ENCODE data around the gene CACNG3.
A peak's percentile ranks its signal among the peaks of the same experiment; 100 is the strongest.
"Not testable (repeated sequence)": the region's sequence is repeated elsewhere in the genome, so short reads cannot be mapped to it uniquely, and the experiment has no call there.

CACNG3 gene

GRCh38 chr16:24294131-24294530 is 38.0 kb downstream of the CACNG3 start:
- H3K9me3 ChIP-seq (ENCODE audit: insufficient read depth, low read length): no peaks in the 10 kb centered on the region
- H2AFZ ChIP-seq (ENCODE audit: low read depth, low read length): no peak overlapping the region
- TF ChIP-seq EZH2phosphoT487 (IDR thresholded peaks at IDR 0.05; ENCODE audit: low read depth) (no peak), CTCF (IDR thresholded peaks at IDR 0.05; ENCODE audit: low read depth, low read length) (no peak)
- no peaks in the 10 kb centered on the region for H4K20me1 ChIP-seq (ENCODE audit: insufficient read depth, low read length)
- peaks cover 26% of the 10 kb centered on the region for H3K27me3 ChIP-seq (ENCODE audit: low read depth, low read length)
- peaks cover 16% of the 10 kb centered on the region for H3K4me1 ChIP-seq (ENCODE audit: low read length)
- no peaks in the 10 kb centered on the region for H3K36me3 ChIP-seq (replicated peaks; ENCODE audit: low read depth, low read length)
- H3K4me2 ChIP-seq (ENCODE audit: low read length): peak overlapping the region; percentile 45
- H3K9ac ChIP-seq (ENCODE audit: low read length): no peak overlapping the region
- no peak overlapping the region for H3K27ac ChIP-seq (ENCODE audit: low read length)
- no peaks in the 10 kb centered on the region for H3K79me2 ChIP-seq (ENCODE audit: low read length)
- H3K4me3 ChIP-seq (ENCODE audit: low read length): peak overlapping the region; percentile 7; the same call in 1 of the 2 replicates

GRCh38 chr16:24297375-24297774 is 41.2 kb downstream of the CACNG3 start:
- Histone ChIP-seq H2AFZ (ENCODE audit: low read depth, low read length) (no peak overlapping the region), H3K9ac (ENCODE audit: low read length) (no peak overlapping the region), H3K4me3 (ENCODE audit: low read length) (no peak overlapping the region), H3K27me3 (ENCODE audit: low read depth, low read length) (peaks cover 20% of the 10 kb centered on the region), H3K79me2 (ENCODE audit: low read length) (no peaks in the 10 kb centered on the region), H4K20me1 (ENCODE audit: insufficient read depth, low read length) (no peaks in the 10 kb centered on the region), H3K27ac (ENCODE audit: low read length) (no peak overlapping the region), H3K4me2 (ENCODE audit: low read length) (no peak overlapping the region), H3K9me3 (ENCODE audit: insufficient read depth, low read length) (no peaks in the 10 kb centered on the region), H3K4me1 (ENCODE audit: low read length) (peaks cover 16% of the 10 kb centered on the region), H3K36me3 (replicated peaks; ENCODE audit: low read depth, low read length) (no peaks in the 10 kb centered on the region)
- no peak for TF ChIP-seq CTCF (IDR thresholded peaks at IDR 0.05; ENCODE audit: low read depth, low read length)
- no peak for TF ChIP-seq EZH2phosphoT487 (IDR thresholded peaks at IDR 0.05; ENCODE audit: low read depth)

GRCh38 chr16:24298548-24299167 is 42.5 kb downstream of the CACNG3 start:
- Histone ChIP-seq H3K79me2 (ENCODE audit: low read length) (no peaks in the 10 kb centered on the region), H3K4me2 (ENCODE audit: low read length) (no peak overlapping the region), H3K9ac (ENCODE audit: low read length) (no peak overlapping the region), H4K20me1 (ENCODE audit: insufficient read depth, low read length) (no peaks in the 10 kb centered on the region), H3K27me3 (ENCODE audit: low read depth, low read length) (peaks cover 12% of the 10 kb centered on the region), H3K9me3 (ENCODE audit: insufficient read depth, low read length) (no peaks in the 10 kb centered on the region), H3K4me3 (ENCODE audit: low read length) (no peak overlapping the region), H3K27ac (ENCODE audit: low read length) (no peak overlapping the region), H3K4me1 (ENCODE audit: low read length) (peaks cover 7% of the 10 kb centered on the region), H2AFZ (ENCODE audit: low read depth, low read length) (no peak overlapping the region), H3K36me3 (replicated peaks; ENCODE audit: low read depth, low read length) (no peaks in the 10 kb centered on the region)
- no peak for TF ChIP-seq EZH2phosphoT487 (IDR thresholded peaks at IDR 0.05; ENCODE audit: low read depth)
- TF ChIP-seq CTCF (IDR thresholded peaks at IDR 0.05; ENCODE audit: low read depth, low read length): no peak

GRCh38 chr16:24300750-24301149 is 44.6 kb downstream of the CACNG3 start:
- H3K4me3 ChIP-seq (ENCODE audit: low read length); H3K9me3 ChIP-seq (ENCODE audit: insufficient read depth, low read length); H3K79me2 ChIP-seq (ENCODE audit: low read length); H2AFZ ChIP-seq (ENCODE audit: low read depth, low read length); H3K27ac ChIP-seq (ENCODE audit: low read length); H3K4me1 ChIP-seq (ENCODE audit: low read length); H4K20me1 ChIP-seq (ENCODE audit: insufficient read depth, low read length); H3K9ac ChIP-seq (ENCODE audit: low read length); H3K4me2 ChIP-seq (ENCODE audit: low read length); H3K36me3 ChIP-seq (replicated peaks; ENCODE audit: low read depth, low read length): not testable (repeated sequence)
- peaks cover 12% of the 10 kb centered on the region for H3K27me3 ChIP-seq (ENCODE audit: low read depth, low read length)

Measured in OCI-LY3 (cell line).